ENCODE data around the gene PPP1R12A. TPM values are rescaled to one million over a fixed set of nuclear protein-coding genes. Genes with fewer than 3 reads are reported as not detected.

PPP1R12A gene
- total and polyA plus RNA-seq, 2 of the 4 experiments (the other 2 are of a cell fraction): 47.7 to 112 TPM

DNA sequence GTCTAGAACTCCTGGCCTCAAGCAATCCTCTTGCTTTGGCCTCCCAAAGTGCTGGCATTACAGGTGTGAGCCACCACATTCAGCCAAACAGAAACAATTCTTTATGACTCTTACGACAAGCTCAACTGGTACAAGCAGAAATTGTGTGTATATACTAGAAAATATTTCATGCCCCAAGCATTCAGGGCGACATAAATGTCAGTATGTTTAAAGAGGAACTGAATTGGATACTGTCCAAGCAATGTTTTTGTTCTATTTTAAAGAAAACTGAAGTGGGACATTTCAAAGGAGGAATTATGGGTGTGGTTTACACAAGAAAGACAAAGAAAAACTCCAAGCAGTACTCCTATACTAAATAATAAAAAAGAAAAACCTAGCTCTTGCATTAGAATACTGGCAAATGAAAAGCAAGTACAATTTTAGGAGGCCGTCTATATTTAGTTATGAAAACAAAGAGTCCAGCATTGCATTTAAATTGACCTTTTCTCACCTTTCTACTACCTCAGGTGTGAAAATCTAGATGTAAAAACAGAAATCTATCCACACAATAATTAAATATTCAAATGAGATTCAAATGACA, 48.9 kb downstream of the PPP1R12A start:
- Histone ChIP-seq H3K9me3 (ENCODE audit: control insufficient read depth, insufficient read depth, low read length) (no peaks in the 10 kb centered on the region), H3K79me1 (ENCODE audit: low read depth in 1 of 2, low read length in 2 of 2) (peaks cover 9 to 42% of the 10 kb centered on the region in 2 experiments), H3K27ac (ENCODE audit: insufficient read depth, low read length) (no peak overlapping the region), H3K27me3 (ENCODE audit: control insufficient read depth, insufficient read depth, low read length) (no peaks in the 10 kb centered on the region), H2AK5ac (ENCODE audit: low read depth, low read length) (no peak overlapping the region; the same call in 1 of the 2 replicates), H3K23ac (ENCODE audit: low read depth, low read length) (no peak overlapping the region), H3K4me3 (ENCODE audit: insufficient read depth, low read depth, low read length) (no peak overlapping the region), H3K9ac (ENCODE audit: low read depth, low read length) (no peak overlapping the region), H3K9me1 (ENCODE audit: insufficient read depth, low read length) (peaks cover 3% of the 10 kb centered on the region; the same call in 1 of the 2 replicates), H3K14ac (replicated peaks; ENCODE audit: low read depth, low read length) (no peak overlapping the region), H4K5ac (ENCODE audit: low read depth, low read length) (no peak overlapping the region), H3K4ac (ENCODE audit: low read depth, low read length) (no peak overlapping the region; the same call in 1 of the 2 replicates), H2AK9ac (replicated peaks; ENCODE audit: low read depth, low read length, poor library complexity) (no peak overlapping the region), H4K20me1 (ENCODE audit: insufficient read depth, low read length) (peaks cover 70% of the 10 kb centered on the region; the same call in 1 of the 2 replicates), H2BK20ac (ENCODE audit: low read depth, low read length) (no peak overlapping the region), H3K36me3 (ENCODE audit: control insufficient read depth, insufficient read depth, low read length) (no peaks in the 10 kb centered on the region), H3K18ac (ENCODE audit: low read depth, low read length) (no peak overlapping the region), H4K91ac (ENCODE audit: insufficient read depth, low read depth, low read length) (no peak overlapping the region), H3K4me1 (ENCODE audit: control insufficient read depth, insufficient read depth, low read length) (peaks cover 2% of the 10 kb centered on the region), H2AFZ (replicated peaks; ENCODE audit: low read length, poor library complexity) (no peak overlapping the region), H2BK5ac (ENCODE audit: low read depth, low read length, poor library complexity, severe bottlenecking) (peak overlapping the region; percentile 31), H3K4me2 (ENCODE audit: low read depth, low read length) (no peak overlapping the region), H2BK120ac (ENCODE audit: low read depth, low read length) (no peak overlapping the region), H4K8ac (ENCODE audit: low read depth in 2 of 2, low read length in 2 of 2) (no peak overlapping the region), H2BK15ac (ENCODE audit: low read depth, low read length) (no peak overlapping the region), H3K56ac (ENCODE audit: extremely low read depth, insufficient read depth, low read length) (no peak overlapping the region)
- in situ Hi-C loops (cut with MboI; ENCODE audit: low sequenced_read_pairs) (no loop called here), intact Hi-C loops (cut with micrococcal nuclease) (loop anchor here (2.0 to 5.0 kb wide), 3 partner anchors 49 to 381 kb away; partner anchors contain the start of gene PPP1R12A), dilution Hi-C loops (cut with HindIII; ENCODE audit: low sequenced_read_pairs, unreplicated experiment) (no loop called here)
- no CpG with 5 or more reads among the region's 3 CpGs for WGBS, 2 experiments (ENCODE audit: extremely low coverage in 2 of 2, insufficient read length in 1 of 2)
- TF ChIP-seq, protein P1, sequence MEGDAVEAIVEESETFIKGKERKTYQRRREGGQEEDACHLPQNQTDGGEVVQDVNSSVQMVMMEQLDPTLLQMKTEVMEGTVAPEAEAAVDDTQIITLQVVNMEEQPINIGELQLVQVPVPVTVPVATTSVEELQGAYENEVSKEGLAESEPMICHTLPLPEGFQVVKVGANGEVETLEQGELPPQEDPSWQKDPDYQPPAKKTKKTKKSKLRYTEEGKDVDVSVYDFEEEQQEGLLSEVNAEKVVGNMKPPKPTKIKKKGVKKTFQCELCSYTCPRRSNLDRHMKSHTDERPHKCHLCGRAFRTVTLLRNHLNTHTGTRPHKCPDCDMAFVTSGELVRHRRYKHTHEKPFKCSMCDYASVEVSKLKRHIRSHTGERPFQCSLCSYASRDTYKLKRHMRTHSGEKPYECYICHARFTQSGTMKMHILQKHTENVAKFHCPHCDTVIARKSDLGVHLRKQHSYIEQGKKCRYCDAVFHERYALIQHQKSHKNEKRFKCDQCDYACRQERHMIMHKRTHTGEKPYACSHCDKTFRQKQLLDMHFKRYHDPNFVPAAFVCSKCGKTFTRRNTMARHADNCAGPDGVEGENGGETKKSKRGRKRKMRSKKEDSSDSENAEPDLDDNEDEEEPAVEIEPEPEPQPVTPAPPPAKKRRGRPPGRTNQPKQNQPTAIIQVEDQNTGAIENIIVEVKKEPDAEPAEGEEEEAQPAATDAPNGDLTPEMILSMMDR (conservative IDR thresholded peaks at IDR 0.05; ENCODE audit: low read depth, low read length): no peak
- TF ChIP-seq MXI1 (IDR thresholded peaks at IDR 0.05; ENCODE audit: borderline replicate concordance, low read depth, low read length) (no peak), RAD21 (IDR thresholded peaks at IDR 0.05; ENCODE audit: low read length) (no peak), CEBPB (IDR thresholded peaks at IDR 0.05; ENCODE audit: low read depth, low read length) (no peak), RCOR1 (IDR thresholded peaks at IDR 0.05; ENCODE audit: insufficient replicate concordance, low read length) (no peak), BHLHE40 (IDR thresholded peaks at IDR 0.05; ENCODE audit: low read depth, low read length) (no peak), SMC3 (IDR thresholded peaks at IDR 0.05; ENCODE audit: low read depth, low read length) (no peak), CHD1 (IDR thresholded peaks at IDR 0.05; ENCODE audit: low read depth, low read length) (no peak), FOS (IDR thresholded peaks at IDR 0.05; ENCODE audit: low read depth, low read length) (no peak), RFX5 (IDR thresholded peaks at IDR 0.05; ENCODE audit: low read depth, low read length) (no peak), MAZ (IDR thresholded peaks at IDR 0.05; ENCODE audit: borderline replicate concordance, low read depth, low read length) (no peak), MAFK (IDR thresholded peaks at IDR 0.05; ENCODE audit: low read depth, low read length) (no peak), POLR2A (IDR thresholded peaks at IDR 0.05; ENCODE audit: low read depth, low read length) (no peak), NFE2L2 (IDR thresholded peaks at IDR 0.05; ENCODE audit: low read depth, low read length) (no peak)
- TF ChIP-seq, protein P2, sequence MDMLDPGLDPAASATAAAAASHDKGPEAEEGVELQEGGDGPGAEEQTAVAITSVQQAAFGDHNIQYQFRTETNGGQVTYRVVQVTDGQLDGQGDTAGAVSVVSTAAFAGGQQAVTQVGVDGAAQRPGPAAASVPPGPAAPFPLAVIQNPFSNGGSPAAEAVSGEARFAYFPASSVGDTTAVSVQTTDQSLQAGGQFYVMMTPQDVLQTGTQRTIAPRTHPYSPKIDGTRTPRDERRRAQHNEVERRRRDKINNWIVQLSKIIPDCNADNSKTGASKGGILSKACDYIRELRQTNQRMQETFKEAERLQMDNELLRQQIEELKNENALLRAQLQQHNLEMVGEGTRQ (IDR thresholded peaks at IDR 0.05; ENCODE audit: low read depth, low read length): no peak
- TF ChIP-seq, protein P3, sequence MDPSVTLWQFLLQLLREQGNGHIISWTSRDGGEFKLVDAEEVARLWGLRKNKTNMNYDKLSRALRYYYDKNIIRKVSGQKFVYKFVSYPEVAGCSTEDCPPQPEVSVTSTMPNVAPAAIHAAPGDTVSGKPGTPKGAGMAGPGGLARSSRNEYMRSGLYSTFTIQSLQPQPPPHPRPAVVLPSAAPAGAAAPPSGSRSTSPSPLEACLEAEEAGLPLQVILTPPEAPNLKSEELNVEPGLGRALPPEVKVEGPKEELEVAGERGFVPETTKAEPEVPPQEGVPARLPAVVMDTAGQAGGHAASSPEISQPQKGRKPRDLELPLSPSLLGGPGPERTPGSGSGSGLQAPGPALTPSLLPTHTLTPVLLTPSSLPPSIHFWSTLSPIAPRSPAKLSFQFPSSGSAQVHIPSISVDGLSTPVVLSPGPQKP (IDR thresholded peaks at IDR 0.05; ENCODE audit: borderline replicate concordance, low read depth, low read length): no peak
- CTCF ChIA-PET: interaction anchor here (0.5 to 3.3 kb wide), 3 partner anchors 64 to 306 kb away, joined by 3 to 11 read pairs (median 4); no protein-coding TSS in a partner anchor
- POLR2A ChIA-PET (ENCODE audit: unreplicated experiment): no interaction called here
- DNase-seq (no peak), ATAC-seq (ENCODE audit: low read depth) (no peak)
- no TSS peak for BruUV-seq (replicated peaks)
